H1 (cell line): ENCODE results near the gene FTL. TPM values are rescaled to one million over a fixed set of nuclear protein-coding genes. Genes with fewer than 3 reads are reported as not detected.

Source experiments
- CTCF ChIA-PET: fragments of 300-600 bp; sonication (Branson Sonifier 250); formaldehyde crosslinking; loops from one replicate; lab custom pipeline; 2021; ENCODE audit not compliant: partially characterized antibody; lab: Charles Lee
- POLR2A ChIA-PET: fragments of 300-600 bp; sonication (Branson Sonifier 250); formaldehyde crosslinking; loops from one replicate; lab custom pipeline; 2021; ENCODE audit warnings: inconsistent platforms; ENCODE audit not compliant: partially characterized antibody; lab: Charles Lee
- DNase-seq, 2 experiments: peaks; one replicate each; pipeline versions ENCODE4 v3.0.0 to v3.0.0-alpha.2; 2010 to 2022; ENCODE audit warnings: low spot score in 2 of 2, low read depth in 1 of 2, mixed read lengths in 1 of 2
- FAIRE-seq: peaks from 2 replicates; lab custom pipeline; 2011; peaks lifted over from hg19 to GRCh38; lab: Jason Lieb, UNC
- H2AFZ ChIP-seq: 2 replicates; pipeline ENCODE4 v1.8.1; 2012; ENCODE audit warnings: low read length, inconsistent platforms
- H2AK5ac ChIP-seq: 2 replicates; pipeline ENCODE4 v1.6.1; 2013; ENCODE audit warnings: low read depth, low read length
- H2BK120ac ChIP-seq: replicated peaks from 2 replicates; pipeline ENCODE3; 2013; ENCODE audit warnings: low read depth, low read length, inconsistent platforms
- H2BK12ac ChIP-seq: 2 replicates; pipeline ENCODE4 v1.6.1; 2013; ENCODE audit warnings: low read depth, low read length
- H2BK15ac ChIP-seq: 2 replicates; pipeline ENCODE4 v1.6.1; 2013; ENCODE audit warnings: low read length
- H2BK20ac ChIP-seq: 2 replicates; pipeline ENCODE4 v1.6.1; 2013; ENCODE audit warnings: low read length
- H2BK5ac ChIP-seq: 2 replicates; pipeline ENCODE4 v1.6.1; 2013; ENCODE audit warnings: low read depth, low read length
- H3K14ac ChIP-seq: 2 replicates; pipeline ENCODE4 v1.6.1; 2013; ENCODE audit warnings: inconsistent platforms; ENCODE audit not compliant: insufficient read length
- H3K18ac ChIP-seq: 2 replicates; pipeline ENCODE4 v1.6.1; 2013; ENCODE audit warnings: low read length; ENCODE audit errors: extremely low read depth
- H3K23ac ChIP-seq: 2 replicates; pipeline ENCODE4 v1.6.1; 2013; ENCODE audit warnings: inconsistent platforms; ENCODE audit not compliant: insufficient read length
- H3K23me2 ChIP-seq: 2 replicates; pipeline ENCODE4 v1.6.1; 2013; ENCODE audit warnings: low read depth, low read length
- H3K27ac ChIP-seq: 2 replicates; pipeline ENCODE4 v1.6.1; 2011; ENCODE audit warnings: low read depth, low read length, inconsistent platforms
- H3K27me3 ChIP-seq, 4 experiments: replicated peaks in 1 of 4; 1 replicate in 1 of 4; 2 replicates in 3 of 4; pipeline versions ENCODE4 v1.6.1 to v1.8.1; 2011 to 2013; ENCODE audit warnings: low read length in 3 of 4, mild to moderate bottlenecking in 3 of 4, inconsistent platforms in 2 of 4, mixed read lengths in 2 of 4, moderate library complexity in 1 of 4; ENCODE audit not compliant: control insufficient read depth in 3 of 4, insufficient read depth in 3 of 4; ENCODE audit errors: extremely low read depth in 1 of 4
- H3K36me3 ChIP-seq, 4 experiments: 2 replicates each; pipeline versions ENCODE4 v1.6.1 to v1.8.1; 2011 to 2013; ENCODE audit warnings: mild to moderate bottlenecking in 4 of 4, low read length in 3 of 4, moderate library complexity in 2 of 4, control low read depth in 1 of 4, inconsistent platforms in 1 of 4; ENCODE audit not compliant: insufficient read depth in 4 of 4, control insufficient read depth in 2 of 4
- H3K4ac ChIP-seq: replicated peaks from 2 replicates; pipeline ENCODE3; 2013; ENCODE audit warnings: low read length, low read depth, mixed read lengths, inconsistent platforms; ENCODE audit not compliant: insufficient read length
- H3K4me1 ChIP-seq, 4 experiments: replicated peaks in 1 of 4; 1 replicate in 1 of 4; 2 replicates in 3 of 4; pipeline versions ENCODE4 v1.6.1 to v1.8.1; 2011 to 2013; ENCODE audit warnings: low read length in 3 of 4, inconsistent platforms in 2 of 4, mixed read lengths in 1 of 4; ENCODE audit not compliant: insufficient read depth in 4 of 4, control insufficient read depth in 3 of 4
- H3K4me2 ChIP-seq, 2 experiments: 2 replicates each; pipeline versions ENCODE4 v1.6.1 to v1.8.1; 2011 to 2013; ENCODE audit warnings: low read depth in 2 of 2, low read length in 2 of 2, control low read depth in 1 of 2, inconsistent platforms in 1 of 2, mild to moderate bottlenecking in 1 of 2; ENCODE audit not compliant: insufficient read depth in 1 of 2
- H3K4me3 ChIP-seq, 4 experiments: fragments of 200-600, 300-600 bp in 1 of 4; sonication (generic), shearing (Covaris generic), sonication (Bioruptor Twin) in 1 of 4; 2 replicates each; pipeline versions ENCODE4 v1.5.1 to v1.8.1; 2011 to 2016; ENCODE audit warnings: low read length in 4 of 4, low read depth in 3 of 4, control low read depth in 2 of 4, inconsistent platforms in 2 of 4, mild to moderate bottlenecking in 2 of 4, mixed read lengths in 1 of 4, moderate library complexity in 1 of 4; ENCODE audit not compliant: insufficient read depth in 2 of 4; ENCODE audit errors: extremely low read depth in 1 of 4
- H3K56ac ChIP-seq: replicated peaks from 2 replicates; pipeline ENCODE3; 2013; ENCODE audit warnings: low read depth, mild to moderate bottlenecking, mixed read lengths, low read length, inconsistent platforms; ENCODE audit not compliant: insufficient read length
- H3K79me1 ChIP-seq: 2 replicates; pipeline ENCODE4 v1.6.1; 2013; ENCODE audit warnings: low read depth, low read length, control low read depth
- H3K79me2 ChIP-seq, 2 experiments: 2 replicates each; pipeline versions ENCODE4 v1.6.1 to v1.8.1; 2012 to 2013; ENCODE audit warnings: low read length in 2 of 2, mild to moderate bottlenecking in 2 of 2, inconsistent platforms in 1 of 2; ENCODE audit not compliant: insufficient read depth in 2 of 2, control insufficient read depth in 1 of 2
- H3K9ac ChIP-seq, 4 experiments: replicated peaks in 1 of 4; 1 replicate in 1 of 4; 2 replicates in 3 of 4; pipeline versions ENCODE4 v1.6.1 to v1.8.1; 2011 to 2013; ENCODE audit warnings: low read depth in 3 of 4, low read length in 3 of 4, control low read depth in 2 of 4, mild to moderate bottlenecking in 2 of 4, moderate library complexity in 2 of 4, inconsistent platforms in 1 of 4; ENCODE audit errors: extremely low read depth in 1 of 4
- H3K9me3 ChIP-seq, 2 experiments: 2 replicates each; pipeline versions ENCODE4 v1.6.1 to v1.8.1; 2012 to 2013; ENCODE audit warnings: mild to moderate bottlenecking in 2 of 2, moderate library complexity in 2 of 2, control low read depth in 1 of 2, inconsistent platforms in 1 of 2, low read depth in 1 of 2, low read length in 1 of 2, mixed read lengths in 1 of 2; ENCODE audit not compliant: insufficient read depth in 2 of 2
- H4K20me1 ChIP-seq, 2 experiments: replicated peaks in 1 of 2; 2 replicates each; pipeline versions ENCODE3 to v1.8.1; 2011 to 2013; ENCODE audit warnings: inconsistent platforms in 2 of 2, low read length in 2 of 2, mild to moderate bottlenecking in 1 of 2; ENCODE audit not compliant: insufficient read depth in 2 of 2, control insufficient read depth in 1 of 2
- H4K5ac ChIP-seq: 2 replicates; pipeline ENCODE4 v1.6.1; 2013; ENCODE audit warnings: low read length, low read depth, mixed read lengths, inconsistent platforms; ENCODE audit not compliant: insufficient read length
- H4K8ac ChIP-seq: 2 replicates; pipeline ENCODE4 v1.8.0; 2013; ENCODE audit warnings: mild to moderate bottlenecking, moderate library complexity, low read length, inconsistent platforms; ENCODE audit not compliant: insufficient read depth; ENCODE audit errors: extremely low read depth
- H4K91ac ChIP-seq: replicated peaks from 2 replicates; pipeline ENCODE3; 2013; ENCODE audit warnings: low read length, mixed read lengths, inconsistent platforms; ENCODE audit not compliant: insufficient read length
- CTBP2 ChIP-seq: IDR thresholded peaks from 2 replicates; pipeline ENCODE4 v1.7.0; 2011; ENCODE audit warnings: borderline replicate concordance, mild to moderate bottlenecking, moderate library complexity, mixed read lengths, low read length; ENCODE audit not compliant: insufficient read depth, insufficient read length
- GTF2F1 ChIP-seq: IDR thresholded peaks from 2 replicates; pipeline ENCODE4 v1.6.1; 2012; ENCODE audit warnings: low read depth, low read length, improper control_type of control experiment, borderline replicate concordance
- JUN ChIP-seq: IDR thresholded peaks from 2 replicates; pipeline ENCODE4 v1.6.1; 2011; ENCODE audit warnings: low read depth, mild to moderate bottlenecking, improper control_type of control experiment, low read length
- JUND ChIP-seq: IDR thresholded peaks from 2 replicates; pipeline ENCODE4 v1.6.1; 2011; ENCODE audit warnings: mild to moderate bottlenecking, improper control_type of control experiment, low read length
- KDM4A ChIP-seq: IDR thresholded peaks from one replicate; pipeline ENCODE4 v1.7.1; 2012; ENCODE audit warnings: low read depth, mild to moderate bottlenecking, moderate library complexity, low read length, inconsistent platforms; ENCODE audit not compliant: severe bottlenecking
- KDM5A ChIP-seq: fragments of 200-600 bp; IDR thresholded peaks from 2 replicates; pipeline ENCODE4 v1.7.1; 2012; ENCODE audit warnings: mild to moderate bottlenecking, low read length, inconsistent platforms, mixed read lengths
- MAX ChIP-seq: IDR thresholded peaks from 2 replicates; pipeline ENCODE4 v1.6.1; 2012; ENCODE audit warnings: inconsistent platforms
- POLR2A ChIP-seq, 2 experiments: IDR thresholded peaks; 1 replicate in 1 of 2; 2 replicates in 1 of 2; pipeline ENCODE4 v1.6.1; 2011; ENCODE audit warnings: low read depth in 2 of 2, low read length in 2 of 2, mild to moderate bottlenecking in 2 of 2; ENCODE audit errors: control extremely low read depth in 1 of 2
- RXRA ChIP-seq: IDR thresholded peaks from 2 replicates; pipeline ENCODE4 v1.6.1; 2011; ENCODE audit warnings: low read depth, mild to moderate bottlenecking, low read length, moderate library complexity; ENCODE audit not compliant: insufficient read depth
- SIN3A ChIP-seq, 2 experiments: IDR thresholded peaks in 1 of 2; conservative IDR thresholded peaks in 1 of 2; 2 replicates each; pipeline ENCODE4 v1.6.1; 2011 to 2012; ENCODE audit warnings: low read length in 2 of 2, improper control_type of control experiment in 1 of 2, low read depth in 1 of 2, mild to moderate bottlenecking in 1 of 2
- SIX5 ChIP-seq: IDR thresholded peaks from 2 replicates; pipeline ENCODE4 v1.6.1; 2011; ENCODE audit warnings: mild to moderate bottlenecking, low read depth, low read length
- SP2 ChIP-seq: IDR thresholded peaks from 2 replicates; pipeline ENCODE4 v1.6.1; 2012; ENCODE audit warnings: mild to moderate bottlenecking, low read length, inconsistent platforms
- SRF ChIP-seq: IDR thresholded peaks from 2 replicates; pipeline ENCODE4 v1.6.1; 2011; ENCODE audit warnings: mild to moderate bottlenecking, low read depth, low read length, moderate library complexity
- TCF12 ChIP-seq: IDR thresholded peaks from 2 replicates; pipeline ENCODE4 v1.6.1; 2011; ENCODE audit warnings: low read depth, mild to moderate bottlenecking, low read length
- WGBS, 2 experiments: shearing (Covaris generic) in 1 of 2; methylation state at CpG; one replicate each; pipeline versions ENCODE4 v1.1.6 to v1.1.7; 2013 to 2015; ENCODE audit warnings: low lambda C conversion rate in 2 of 2, mixed read lengths in 2 of 2, inconsistent platforms in 1 of 2, low coverage in 1 of 2, missing lambda C conversion rate in 1 of 2; ENCODE audit not compliant: insufficient replicate concordance in 2 of 2, insufficient coverage in 1 of 2, insufficient read length in 1 of 2; ENCODE audit errors: extremely low coverage in 1 of 2, missing lambda C conversion rate in 1 of 2; 5-methylcytosine and 5-hydroxymethylcytosine counted together
- polyA plus RNA-seq, 7 experiments: library from polyadenylated mRNA; depleted of rRNA in 3 of 7; stranded (reverse) in 5 of 7; unstranded in 2 of 7; fragments of >200 nt in 5 of 7; fragments of 200-250 nt in 2 of 7; gene quantifications; 1 replicate in 5 of 7; 2 replicates in 1 of 7; 4 replicates in 1 of 7; pipeline versions ENCODE4 v1.2.1 to v1.2.3, GENCODE V29; 2011 to 2013; ENCODE audit warnings: missing spikeins in 2 of 7, mixed read lengths in 2 of 7
- total RNA-seq: library from RNA; stranded (reverse); fragmentation: NEBNext Ultra II Directional; extraction: Animal tissue kit (Norgen Biotek cat#: 25700); gene quantifications from 2 replicates; pipeline ENCODE4 v1.2.1, GENCODE V29; 2021

The FTL gene
- total and polyA plus RNA-seq, 2 of the 8 experiments (the other 6 are each of a cell fraction or from before 2014, with no cell fraction given), result 1,751 to 2,427 TPM

GRCh38 chr19:48962849-48963165 is 2.3 kb upstream of the FTL start:
- no peak overlapping the region for H2BK12ac ChIP-seq
- TF ChIP-seq CTBP2 (no peak), GTF2F1 (no peak), TCF12 (no peak), SRF (no peak), KDM5A (no peak), RXRA (no peak), SIX5 (no peak), POLR2A (IDR thresholded peaks at IDR 0.05; ENCODE audit: control extremely low read depth in 1 of 2, low read depth in 2 of 2, low read length in 2 of 2) (no peak), KDM4A (no peak), SIN3A (conservative IDR thresholded peaks at IDR 0.05 in 1 of 2, IDR thresholded peaks at IDR 0.05 in 1 of 2; ENCODE audit: low read depth in 1 of 2, low read length in 2 of 2) (no peak), MAX (no peak), SP2 (no peak), JUND (no peak), JUN (no peak)
- TF ChIP-seq, all 59 proteins: peak for 0
- Histone ChIP-seq H4K91ac (no peak overlapping the region), H3K23me2 (peaks cover 17% of the 10 kb centered on the region; the same call in 1 of the 2 replicates), H3K4me3 (peak overlapping the region in 1 of 4 experiments; percentile 59; a peak in 1 of 8 replicates), H2BK5ac (0 out of 2 replicates have a peak overlapping the region, but pooled peaks have one; percentile 94), H2BK20ac (no peak overlapping the region), H2BK15ac (no peak overlapping the region), H2BK120ac (no peak overlapping the region), H3K79me1 (peaks cover 5% of the 10 kb centered on the region), H3K4ac (no peak overlapping the region), H3K4me2 (peak overlapping the region in 1 of 2 experiments; percentile 99; a peak in 1 of 4 replicates), H3K36me3 (peaks cover 0 to 22% (median 13%) of the 10 kb centered on the region in 4 experiments; a peak in 5 of 8 replicates), H3K9me3 (no peaks in the 10 kb centered on the region), H3K4me1 (peaks cover 4 to 17% (median 12%) of the 10 kb centered on the region in 4 experiments), H3K18ac (no peak overlapping the region), H3K14ac (no peak overlapping the region), H3K9ac (no peak overlapping the region), H2AK5ac (no peak overlapping the region), H3K79me2 (peaks cover 0 to 13% of the 10 kb centered on the region in 2 experiments; a peak in 2 of 4 replicates), H3K23ac (no peak overlapping the region), H4K5ac (no peak overlapping the region), H3K56ac (no peak overlapping the region), H2AFZ (no peak overlapping the region), H4K8ac (no peak overlapping the region), H3K27ac (no peak overlapping the region), H4K20me1 (peaks cover 3 to 16% of the 10 kb centered on the region in 2 experiments), H3K27me3 (no peaks in the 10 kb centered on the region)
- FAIRE-seq, result no peak
- no CpG with 5 or more reads among the region's 7 CpGs for WGBS, 2 experiments
- POLR2A ChIA-PET, result interaction anchor here (0.9 to 2.1 kb wide), 8 partner anchors 8 to 89 kb away, joined by 3 to 19 read pairs (median 6); no protein-coding TSS in a partner anchor
- CTCF ChIA-PET, result interaction anchor here (1.1 to 1.9 kb wide), 3 partner anchors 8 to 175 kb away, joined by 7 to 10 read pairs (median 8); no protein-coding TSS in a partner anchor
- DNase-seq, result no peak
